ENCODE results near the gene CUX1. TPM values are rescaled to one million over a fixed set of nuclear protein-coding genes. Genes with fewer than 3 reads are reported as not detected.
A peak's percentile ranks its signal among the peaks of the same experiment; 100 is the strongest.

The CUX1 gene
- total and polyA plus RNA-seq, 2 of the 13 experiments (the other 11 are each of a cell fraction or from before 2014, with no cell fraction given), result 13.7 to 14.9 TPM

GRCh38 chr7:101782896-101783295, 34.5 kb upstream of the CUX1 start:
- DNase-seq (ENCODE audit: low spot score), result no peak
- Histone ChIP-seq H4K20me1 (ENCODE audit: insufficient read depth, low read length) (no peaks in the 10 kb centered on the region), H3K27me3 (ENCODE audit: control insufficient read depth in 1 of 2, insufficient read depth in 2 of 2, low read length in 2 of 2) (peaks cover 2 to 9% of the 10 kb centered on the region in 2 experiments; a peak in 3 of 5 replicates), H3K79me2 (ENCODE audit: insufficient read depth, low read length) (no peaks in the 10 kb centered on the region), H3K9me3 (ENCODE audit: low read length) (no peaks in the 10 kb centered on the region), H3K4me3 (replicated peaks in 1 of 3; ENCODE audit: insufficient read depth in 1 of 3, low read depth in 2 of 3, low read length in 3 of 3) (no peak overlapping the region), H3K4me2 (ENCODE audit: low read depth, low read length) (no peak overlapping the region), H3K9ac (ENCODE audit: insufficient read depth, low read depth, low read length) (no peak overlapping the region), H2AFZ (ENCODE audit: low read length) (no peak overlapping the region), H3K27ac (ENCODE audit: extremely low read length, insufficient read depth, low read length) (no peak overlapping the region), H3K36me3 (replicated peaks in 1 of 2; ENCODE audit: control insufficient read depth in 1 of 2, insufficient read depth in 2 of 2, low read length in 2 of 2) (no peaks in the 10 kb centered on the region), H3K4me1 (ENCODE audit: insufficient read depth, low read length) (peaks cover 17% of the 10 kb centered on the region)
- BruUV-seq (replicated peaks), result no TSS peak
- no peak for ATAC-seq
- ChIA-PET CTCF (ENCODE audit: low intra/inter-chr PET ratio, low total read pairs) (no interaction called here), POLR2A (no interaction called here)
- in situ Hi-C loops (cut with HindIII; ENCODE audit: extremely low pct_ligation_motif_present, low pct_unique_long_range_greater_than_20kb) (no loop called here), intact Hi-C loops (cut with micrococcal nuclease; ENCODE audit: unreplicated experiment) (no loop called here)
- TF ChIP-seq DNMT1 (CRISPR knock-in tag; IDR thresholded peaks at IDR 0.05), result no peak
- WGBS (ENCODE audit: low lambda C conversion rate), result 25% methylated on average over 3 of the region's 3 CpGs
- FAIRE-seq, result no peak

GRCh38 chr7:101783381-101784181, 33.8 kb upstream of the CUX1 start:
- Histone ChIP-seq H3K4me3 (replicated peaks in 1 of 3; ENCODE audit: insufficient read depth in 1 of 3, low read depth in 2 of 3, low read length in 3 of 3) (no peak overlapping the region), H2AFZ (ENCODE audit: low read length) (no peak overlapping the region), H3K27ac (ENCODE audit: extremely low read length, insufficient read depth, low read length) (no peak overlapping the region), H3K4me2 (ENCODE audit: low read depth, low read length) (peak overlapping the region; percentile 44), H3K4me1 (ENCODE audit: insufficient read depth, low read length) (peaks cover 17% of the 10 kb centered on the region), H3K9me3 (ENCODE audit: low read length) (no peaks in the 10 kb centered on the region), H3K36me3 (replicated peaks in 1 of 2; ENCODE audit: control insufficient read depth in 1 of 2, insufficient read depth in 2 of 2, low read length in 2 of 2) (no peaks in the 10 kb centered on the region), H4K20me1 (ENCODE audit: insufficient read depth, low read length) (no peaks in the 10 kb centered on the region), H3K79me2 (ENCODE audit: insufficient read depth, low read length) (no peaks in the 10 kb centered on the region), H3K9ac (ENCODE audit: insufficient read depth, low read depth, low read length) (no peak overlapping the region), H3K27me3 (ENCODE audit: control insufficient read depth in 1 of 2, insufficient read depth in 2 of 2, low read length in 2 of 2) (peaks cover 0 to 6% of the 10 kb centered on the region in 2 experiments; a peak in 2 of 5 replicates)
- POLR2A ChIA-PET, result no interaction called here
- ATAC-seq, result no peak
- peak; percentile 3 for TF ChIP-seq TEAD3 (CRISPR knock-in tag; optimal IDR thresholded peaks at IDR 0.05; ENCODE audit: borderline replicate concordance)
- TF ChIP-seq ATF1 (CRISPR knock-in tag; IDR thresholded peaks at IDR 0.05), result no peak
- intact Hi-C loops (cut with micrococcal nuclease; ENCODE audit: unreplicated experiment), result no loop called here
- in situ Hi-C loops (cut with HindIII; ENCODE audit: extremely low pct_ligation_motif_present, low pct_unique_long_range_greater_than_20kb), result no loop called here
- CTCF ChIA-PET (ENCODE audit: low intra/inter-chr PET ratio, low total read pairs), result no interaction called here
- FAIRE-seq, result no peak
- no peak for DNase-seq (ENCODE audit: low spot score)
- no TSS peak for BruUV-seq (replicated peaks)
- 31% methylated on average over 9 of the region's 10 CpGs for WGBS (ENCODE audit: low lambda C conversion rate)
